ENCODE measurements around the gene ZDHHC1.
A peak's percentile ranks its signal among the peaks of the same experiment; 100 is the strongest.

Gene ZDHHC1

GRCh38 chr16:67447508-67448076 lies 31.3 kb upstream of the ZDHHC1 start:
- DNase-seq (ENCODE audit: low spot score), result peak; percentile 76

- DNase-seq (ENCODE audit: low spot score), result no peak
Observed at GRCh38 chr16:67446968-67447507, 30.8 kb upstream of the ZDHHC1 start.

- DNase-seq (ENCODE audit: low spot score), result peak; percentile 84
Observed at GRCh38 chr16:67445913-67446907, 29.9 kb upstream of the ZDHHC1 start.

DNA sequence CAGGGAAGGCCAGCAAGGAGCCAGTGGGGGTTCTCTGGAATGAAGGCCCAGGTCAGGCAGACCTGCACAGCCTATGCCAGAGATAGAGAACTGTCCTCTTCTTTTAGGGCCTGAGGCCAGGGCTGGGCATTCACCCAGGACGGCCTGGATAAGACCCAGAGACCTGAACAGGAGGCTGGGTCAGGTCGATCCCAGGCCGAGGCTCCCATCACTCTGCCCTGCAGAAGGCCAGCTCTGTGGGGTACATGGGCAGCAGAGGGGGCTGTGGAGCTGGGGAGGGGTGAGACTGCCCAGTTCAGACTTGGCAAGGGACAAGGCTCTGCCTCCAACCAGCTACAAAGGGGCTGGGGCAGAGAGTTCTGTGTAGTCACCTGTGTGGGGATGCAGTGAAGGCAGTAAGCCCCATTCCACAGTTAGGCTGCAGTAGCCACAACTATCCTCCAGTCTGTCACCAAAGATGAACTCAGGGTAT lies 29.2 kb upstream of the ZDHHC1 start:
- peak; percentile 55 for DNase-seq (ENCODE audit: low spot score)

- DNase-seq (ENCODE audit: low spot score), result no peak
Observed at GRCh38 chr16:67445126-67445426, 28.8 kb upstream of the ZDHHC1 start.

DNA sequence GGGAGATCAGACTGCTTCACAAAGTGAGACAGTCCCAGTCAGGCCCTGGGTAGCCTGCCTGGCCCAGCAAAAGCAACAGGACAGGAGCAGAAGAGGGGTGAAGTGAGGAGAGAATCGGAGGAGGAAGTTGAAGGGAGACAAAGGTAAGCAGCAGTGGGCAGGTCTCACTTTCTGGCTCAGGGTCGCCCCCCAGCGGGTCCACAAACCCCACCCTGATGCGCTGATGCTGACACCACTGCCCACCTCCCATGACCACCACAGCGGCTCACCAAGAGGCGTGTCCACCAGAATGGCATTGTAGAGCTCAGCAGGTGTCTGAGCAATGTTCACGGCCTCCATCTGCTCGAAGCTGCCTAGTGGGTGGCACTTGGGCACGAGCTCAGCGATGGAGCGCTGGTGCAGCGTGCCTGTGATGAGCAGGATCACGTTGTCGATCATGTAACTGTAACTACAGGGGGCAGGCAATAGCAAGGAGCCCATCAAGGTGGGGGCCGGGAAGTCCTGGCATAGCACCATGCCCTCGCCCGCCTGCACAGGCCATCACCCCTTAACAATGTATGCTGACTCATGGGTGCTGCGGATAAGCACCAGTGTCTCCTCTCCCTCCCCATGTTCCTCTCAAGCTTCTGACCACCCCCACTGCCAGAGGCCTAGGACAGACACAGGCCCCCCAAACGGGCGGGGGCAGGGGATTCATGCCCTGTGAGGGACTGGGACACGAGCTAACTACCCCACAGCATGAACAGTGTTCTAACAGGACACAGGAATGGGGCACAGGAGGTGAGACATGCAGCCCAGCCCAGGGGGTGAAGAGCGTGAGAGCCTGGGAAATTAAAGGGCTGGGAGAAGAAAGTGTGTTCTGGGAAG lies 28.2 kb upstream of the ZDHHC1 start:
- no peak for DNase-seq (ENCODE audit: low spot score)

- DNase-seq (ENCODE audit: low spot score), result no peak
Observed at GRCh38 chr16:67443265-67443664, 27.0 kb upstream of the ZDHHC1 start.

DNA sequence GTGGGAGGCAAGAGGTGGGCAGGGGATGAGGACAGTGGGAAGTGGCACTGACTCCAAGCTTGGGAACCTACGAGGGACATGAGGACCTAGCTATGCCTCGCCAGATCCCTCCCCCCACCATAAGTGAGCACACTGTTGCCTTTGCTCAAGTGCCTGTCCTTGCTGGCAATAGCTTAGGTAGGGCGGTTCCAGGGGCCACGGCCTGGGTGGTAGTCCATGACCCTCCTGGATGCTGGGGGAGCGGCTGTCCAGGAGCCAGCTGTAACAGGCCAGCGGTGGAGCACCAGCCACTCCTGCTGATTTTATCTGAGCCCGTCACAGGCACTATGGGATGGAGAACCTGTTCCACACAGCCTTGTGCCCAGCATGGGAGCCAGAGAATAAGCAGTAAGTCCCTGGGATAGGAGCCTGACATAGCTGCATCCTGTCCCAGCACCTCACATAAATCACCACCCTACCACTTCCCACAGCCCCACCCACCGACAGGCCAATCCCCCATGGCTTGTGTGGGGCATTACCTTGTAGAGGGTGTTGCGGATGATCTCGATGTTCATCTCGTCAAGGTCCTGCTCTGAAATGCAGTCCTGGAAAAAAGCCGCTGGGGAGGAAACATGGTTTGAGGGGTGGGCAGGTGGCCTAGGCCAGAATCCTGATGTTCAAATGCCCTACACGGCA lies 26.4 kb upstream of the ZDHHC1 start:
- DNase-seq (ENCODE audit: low spot score), result no peak

- no peak for DNase-seq (ENCODE audit: low spot score)
Observed at GRCh38 chr16:67441907-67442306, 25.6 kb upstream of the ZDHHC1 start.

DNA sequence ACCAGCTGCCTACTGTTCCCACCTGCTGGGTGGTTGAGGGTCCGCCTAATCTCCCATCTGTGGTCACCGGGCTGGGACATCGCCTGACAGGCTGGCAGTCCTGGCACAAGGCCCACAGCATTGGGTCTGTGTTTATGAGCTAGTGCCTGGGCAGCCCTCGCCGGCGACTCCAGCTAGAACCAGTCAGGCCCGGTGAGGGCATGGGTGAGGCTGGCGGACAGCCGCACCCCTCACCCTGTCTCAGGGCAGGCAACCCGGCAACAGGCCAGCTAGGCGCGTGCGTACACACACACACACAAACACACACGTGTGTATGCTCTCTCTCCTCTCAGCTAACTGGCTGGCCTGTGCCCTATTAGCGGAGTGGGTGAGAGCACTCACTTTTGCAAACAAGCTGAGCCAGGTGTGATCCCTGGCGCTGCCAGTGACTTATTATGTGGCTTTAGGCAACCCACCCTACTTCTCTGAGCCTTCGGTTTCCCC lies 25.0 kb upstream of the ZDHHC1 start:
- no peak for DNase-seq (ENCODE audit: low spot score)

GRCh38 chr16:67438824-67439393 lies 22.6 kb upstream of the ZDHHC1 start:
- DNase-seq (ENCODE audit: low spot score), result no peak

DNA sequence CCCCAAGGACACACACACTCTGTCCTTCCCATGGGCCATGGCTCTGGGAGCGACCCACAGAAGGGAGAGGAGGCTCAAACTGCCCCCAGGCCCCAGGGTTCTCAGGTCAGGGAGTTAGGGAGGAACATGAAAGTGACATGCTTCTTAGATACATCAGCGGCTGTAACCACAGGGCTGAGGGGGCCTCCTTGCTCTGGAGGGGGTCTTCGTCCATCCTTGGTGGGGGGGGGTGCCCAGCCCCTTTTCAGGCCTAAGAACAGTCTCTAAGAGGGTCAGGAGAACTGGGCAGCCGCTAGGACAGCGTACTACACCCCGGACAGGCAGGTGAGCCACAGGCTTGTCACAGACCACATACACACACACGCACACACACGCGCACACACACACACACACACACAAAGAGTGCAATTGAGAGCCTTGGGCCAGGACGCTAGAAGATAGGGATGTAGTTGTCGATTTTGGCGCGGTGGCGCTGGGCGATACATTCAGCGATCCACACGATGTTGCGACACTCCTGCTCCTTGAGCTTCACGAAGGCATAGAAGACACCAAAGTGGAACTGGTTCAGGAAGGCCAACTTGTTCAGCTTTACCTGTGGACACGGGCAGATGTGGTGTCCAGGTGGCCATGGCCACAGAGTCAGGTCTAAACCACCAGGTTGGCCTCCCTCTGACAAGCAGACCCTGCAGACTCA lies 22.0 kb upstream of the ZDHHC1 start:
- DNase-seq (ENCODE audit: low spot score), result no peak

- DNase-seq (ENCODE audit: low spot score), result no peak
Observed at GRCh38 chr16:67437513-67437912, 21.2 kb upstream of the ZDHHC1 start.

- DNase-seq (ENCODE audit: low spot score), result no peak
Observed at GRCh38 chr16:67436640-67437193, 20.4 kb upstream of the ZDHHC1 start.

DNA sequence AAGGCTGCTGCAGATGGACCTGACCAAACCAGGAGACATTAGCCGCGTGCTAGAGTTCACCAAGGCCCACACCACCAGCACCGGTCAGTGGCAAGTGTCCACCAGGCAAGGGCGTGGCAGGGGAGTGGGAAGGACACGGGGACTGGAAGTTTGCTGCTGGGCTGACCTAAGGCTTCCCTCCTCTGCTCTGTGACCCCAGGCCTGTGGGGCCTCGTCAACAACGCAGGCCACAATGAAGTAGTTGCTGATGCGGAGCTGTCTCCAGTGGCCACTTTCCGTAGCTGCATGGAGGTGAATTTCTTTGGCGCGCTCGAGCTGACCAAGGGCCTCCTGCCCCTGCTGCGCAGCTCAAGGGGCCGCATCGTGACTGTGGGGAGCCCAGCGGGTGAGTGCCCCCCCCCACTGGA lies 19.5 kb upstream of the ZDHHC1 start:
- DNase-seq (ENCODE audit: low spot score), result no peak

GRCh38 chr16:67433131-67433719 lies 16.9 kb upstream of the ZDHHC1 start:
- no peak for DNase-seq (ENCODE audit: low spot score)

DNA sequence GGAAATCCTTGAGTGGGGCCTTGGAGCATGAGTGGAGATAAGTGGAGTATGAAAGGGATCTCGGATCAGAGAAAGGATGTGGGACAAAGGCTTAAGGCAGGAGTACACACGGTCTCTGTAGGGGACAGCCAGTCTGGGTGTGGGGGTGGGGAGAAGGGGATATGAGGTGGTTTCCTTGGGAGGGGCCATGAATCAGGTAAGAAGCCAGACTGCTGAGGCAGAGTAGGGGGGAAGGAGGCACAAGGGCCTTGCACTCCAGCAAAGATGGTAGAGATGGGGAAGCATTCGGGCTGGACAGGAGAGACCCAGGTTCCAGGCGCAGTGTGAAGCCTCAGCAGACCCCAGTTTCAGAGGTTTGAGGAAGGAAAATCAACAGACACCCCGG lies 16.2 kb upstream of the ZDHHC1 start:
- DNase-seq (ENCODE audit: low spot score), result no peak

GRCh38 chr16:67431775-67432505 lies 15.7 kb upstream of the ZDHHC1 start:
- peak; percentile 46 for DNase-seq (ENCODE audit: low spot score)

Measured in HuH-7 (cell line).